HG03469 (cell line): ENCODE measurements around the gene PPP1CC.
"Not testable (repeated sequence)": the region's sequence is repeated elsewhere in the genome, so short reads cannot be mapped to it uniquely, and the experiment has no call there.

Source experiments
- ATAC-seq: cut with Tn5 transposase; IDR thresholded peaks from one replicate; pipeline ENCODE4 v1.9.1; 2021; ENCODE audit warnings: mild to moderate bottlenecking, moderate library complexity, moderate number of reproducible peaks; ENCODE audit not compliant: unreplicated experiment

Gene PPP1CC

DNA sequence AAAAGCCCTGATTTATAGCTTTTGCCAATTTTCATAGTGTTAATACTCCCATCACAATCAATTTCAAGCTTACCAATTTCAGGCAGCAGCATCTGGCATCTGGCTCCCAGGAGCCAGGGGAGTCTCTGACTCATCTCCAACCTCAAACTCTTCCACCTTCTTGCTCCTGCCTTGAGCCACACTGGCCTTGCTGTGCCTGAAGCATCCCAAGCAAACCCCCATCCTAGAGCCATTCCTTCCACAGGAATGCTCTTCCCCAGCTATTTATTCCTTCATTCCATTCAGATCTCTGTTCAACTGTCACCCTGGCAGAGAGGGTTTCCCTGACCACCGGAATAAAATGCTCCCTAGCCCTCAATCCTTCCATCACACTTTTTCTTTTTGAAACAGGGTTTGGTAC lies 13.9 kb upstream of the PPP1CC start:
- no peak for ATAC-seq

DNA sequence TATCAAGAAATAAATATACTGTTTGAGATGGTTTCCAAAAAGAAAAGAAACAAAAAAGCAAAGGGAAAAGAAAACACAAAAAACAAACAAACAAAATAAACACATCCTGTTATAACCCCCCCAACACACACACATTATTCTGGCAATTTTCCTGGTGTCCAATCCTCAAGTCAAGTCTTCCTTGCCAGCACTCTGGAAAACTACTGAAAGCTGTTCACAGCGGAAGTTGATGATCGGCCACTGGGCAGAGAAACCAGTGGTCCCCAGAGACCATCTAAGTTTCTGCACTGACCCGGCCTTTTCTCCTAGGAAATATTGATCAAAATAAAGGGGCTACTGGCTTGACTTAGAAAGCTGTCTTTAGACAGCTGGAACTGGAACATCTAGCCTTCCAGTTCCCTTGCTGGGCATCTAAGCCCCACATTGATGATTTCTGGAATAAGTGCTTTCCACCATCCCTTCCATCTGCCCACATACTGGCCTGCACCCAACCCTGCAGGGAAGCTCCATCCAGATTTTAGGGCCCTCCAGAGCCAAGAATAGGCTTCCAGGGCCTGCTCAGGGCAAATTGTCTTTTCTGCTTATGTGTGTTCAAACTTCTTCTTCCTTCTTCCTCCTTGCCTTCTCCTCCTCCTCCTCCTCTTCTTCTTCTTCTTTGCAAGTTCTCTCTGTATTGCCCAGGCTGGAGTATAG lies 11.6 kb upstream of the PPP1CC start:
- no peak for ATAC-seq

DNA sequence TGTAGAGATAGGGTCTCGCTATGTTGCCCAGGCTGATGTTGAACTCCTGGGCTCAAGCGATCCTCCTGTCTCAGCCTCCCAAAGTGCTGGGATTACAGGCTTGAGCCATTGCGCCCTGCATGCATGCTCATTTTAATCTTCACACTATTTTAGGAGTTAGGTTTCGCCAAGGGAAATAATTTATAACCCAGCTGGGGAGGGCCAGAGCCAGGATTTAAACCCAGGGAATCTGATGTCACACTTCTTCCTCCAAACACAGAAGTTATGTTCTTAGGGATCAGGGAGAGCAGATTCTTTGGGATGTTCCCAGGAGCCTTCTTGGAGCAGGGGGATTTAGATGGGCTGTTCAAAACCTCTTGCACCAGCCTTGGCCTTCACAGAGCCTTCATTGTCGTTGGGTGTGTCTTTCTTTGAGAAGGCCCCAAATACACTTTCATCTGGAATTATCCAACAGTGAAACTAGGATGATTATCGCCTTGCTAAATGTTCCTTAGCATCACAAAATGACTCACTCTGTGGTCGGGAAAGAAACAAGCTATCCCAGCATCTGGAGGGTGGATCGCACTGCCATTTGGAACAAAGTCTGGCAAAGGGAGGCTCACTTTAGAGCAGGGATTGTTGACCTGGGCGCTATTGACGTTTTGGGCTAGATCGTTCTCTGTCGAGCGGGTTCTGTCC lies 8.2 kb upstream of the PPP1CC start:
- ATAC-seq = no peak

- no peak for ATAC-seq
These were observed 3.9 kb upstream of the PPP1CC start for GRCh38 chr12:110746550-110746949.

- ATAC-seq = no peak
These were observed 3.0 kb upstream of the PPP1CC start for GRCh38 chr12:110745542-110746284.

DNA sequence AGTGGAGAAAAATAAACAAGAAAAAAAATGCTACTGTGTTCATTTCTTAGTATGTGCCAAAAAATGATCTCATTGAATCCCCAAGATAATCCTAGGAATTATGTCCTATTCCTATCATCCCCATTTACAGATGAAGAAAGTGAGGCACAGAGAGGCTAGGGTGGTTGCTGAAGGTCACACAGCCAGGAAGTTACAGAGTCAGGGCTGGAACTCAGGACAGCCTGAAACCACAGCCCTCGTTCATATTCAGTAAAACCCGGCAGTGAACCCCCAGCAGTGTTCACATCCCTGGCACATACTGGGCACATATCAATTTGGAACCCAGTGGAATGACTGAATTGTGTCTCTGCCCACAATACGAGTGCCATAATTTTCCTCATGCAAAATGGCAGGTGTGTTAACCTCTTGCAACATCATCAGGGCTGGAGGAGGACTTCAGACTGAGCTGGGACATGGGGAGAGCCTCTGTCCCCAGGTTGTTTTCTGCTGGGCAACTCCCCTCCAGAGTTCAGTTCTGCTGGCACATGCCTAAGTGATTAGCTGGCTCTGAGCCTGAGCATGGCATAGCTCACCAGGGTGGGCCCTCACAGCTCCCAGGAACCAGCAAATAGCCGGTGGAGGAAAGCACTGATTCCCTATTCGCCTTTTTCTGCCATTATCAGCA lies 2.0 kb upstream of the PPP1CC start:
- no peak for ATAC-seq

DNA sequence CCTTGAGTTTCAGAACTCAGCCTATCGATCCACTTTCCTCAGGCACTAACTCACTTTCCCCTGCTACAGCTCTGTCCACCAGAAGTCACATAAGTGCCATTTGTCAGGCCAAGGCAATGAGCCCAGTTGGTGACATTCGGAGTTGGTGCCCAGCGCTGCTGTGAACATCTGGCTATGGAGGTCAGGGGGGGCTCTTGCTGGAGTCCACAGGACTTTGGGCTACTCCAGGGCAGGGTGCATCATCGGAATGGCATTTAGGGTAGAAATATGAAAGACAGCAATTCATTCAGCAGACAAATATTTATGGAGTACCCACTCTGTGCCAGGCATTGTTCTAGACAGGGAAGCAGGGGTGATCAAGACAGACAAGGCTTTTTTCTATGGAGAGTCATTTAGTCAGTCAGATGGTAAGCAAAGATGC lies 1.5 kb upstream of the PPP1CC start:
- ATAC-seq = no peak

GRCh38 chr12:110743571-110744093 lies 941 bp upstream of the PPP1CC start:
- ATAC-seq = no peak

DNA sequence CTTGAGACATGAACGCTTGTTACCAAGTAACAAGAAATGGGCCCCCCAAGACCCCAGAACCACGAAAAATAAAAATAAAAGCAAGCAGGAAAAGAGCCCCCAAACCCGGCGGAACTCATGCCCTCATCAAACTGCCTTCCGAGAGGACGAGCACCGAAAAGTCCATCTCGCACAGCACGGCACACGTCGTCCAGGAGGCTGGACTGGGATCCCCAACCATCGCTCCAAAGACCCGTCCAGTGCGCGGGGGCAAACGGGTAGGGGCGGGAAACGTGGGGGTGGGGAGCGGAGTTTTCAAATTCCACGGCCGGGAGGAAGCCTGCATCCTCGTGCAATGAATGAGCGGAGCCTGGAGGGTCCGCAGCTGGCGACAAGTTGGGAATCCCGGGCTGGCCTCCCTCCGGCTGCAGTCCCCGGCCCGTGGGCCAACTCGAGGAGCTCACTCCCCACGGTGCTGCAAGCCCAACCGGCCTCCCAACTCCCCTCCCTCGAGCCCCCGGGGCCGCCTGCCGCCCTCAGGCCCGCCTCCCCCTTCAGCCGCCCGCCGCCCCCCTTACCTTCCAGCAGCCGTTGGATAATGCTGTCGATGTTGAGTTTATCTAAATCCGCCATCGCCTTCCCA lies 484 bp downstream of the PPP1CC start:
- no peak for ATAC-seq

DNA sequence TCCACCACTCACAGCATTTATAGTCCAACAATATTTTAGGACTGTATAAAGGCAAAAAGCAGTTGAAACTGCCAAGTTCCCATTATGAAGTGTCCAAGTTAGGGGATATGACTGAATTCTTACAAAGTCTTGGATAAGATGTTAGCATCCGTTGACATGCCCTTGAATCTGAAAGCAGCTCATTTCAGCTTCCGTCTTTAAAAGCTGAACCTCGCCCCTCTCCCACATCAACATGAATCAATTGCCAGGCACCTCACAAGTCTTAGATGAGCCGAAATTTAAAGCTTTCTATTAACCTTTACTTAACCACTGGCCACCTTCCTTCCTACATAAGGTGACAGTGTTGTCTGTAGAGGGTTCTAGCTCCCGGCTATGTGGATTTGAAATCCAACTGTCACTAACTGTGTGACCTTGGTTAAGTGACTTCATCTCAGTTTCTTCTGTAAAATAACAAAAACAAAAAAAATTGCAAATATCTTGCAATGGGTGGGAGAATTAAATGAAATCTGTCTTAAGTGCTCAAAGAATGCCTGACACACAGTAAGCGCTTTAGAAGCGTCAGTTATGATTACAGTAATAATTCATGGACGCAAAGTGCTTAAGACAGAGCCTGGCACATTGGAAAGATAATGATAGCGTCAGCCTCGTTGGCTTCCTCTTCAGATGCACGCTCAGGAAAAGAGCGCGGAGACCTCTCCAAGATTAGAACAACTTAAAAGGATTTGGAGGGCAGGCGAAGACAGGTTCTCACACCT lies 1.2 kb downstream of the PPP1CC start:
- no peak for ATAC-seq

- ATAC-seq = no peak
These were observed 2.8 kb downstream of the PPP1CC start for GRCh38 chr12:110739894-110740293.

DNA sequence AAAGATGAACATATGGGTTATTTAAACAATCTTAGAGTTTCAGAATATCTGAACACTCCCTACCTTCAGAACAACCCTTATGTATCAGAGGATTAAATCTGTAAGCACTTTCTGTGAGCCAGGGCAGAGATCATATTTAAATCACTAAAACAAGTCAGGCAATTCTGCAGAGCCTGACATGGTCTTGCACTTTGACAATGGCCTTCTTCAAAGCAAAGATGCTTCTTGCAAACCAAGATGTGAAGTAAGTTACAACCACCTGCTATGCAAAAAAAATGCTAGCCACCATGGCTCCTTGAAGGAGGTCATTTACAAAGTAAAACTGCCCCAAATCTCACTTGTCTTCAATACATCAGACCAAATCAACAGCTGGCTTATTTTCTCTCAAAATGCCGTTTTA lies 3.2 kb downstream of the PPP1CC start:
- no peak for ATAC-seq

DNA sequence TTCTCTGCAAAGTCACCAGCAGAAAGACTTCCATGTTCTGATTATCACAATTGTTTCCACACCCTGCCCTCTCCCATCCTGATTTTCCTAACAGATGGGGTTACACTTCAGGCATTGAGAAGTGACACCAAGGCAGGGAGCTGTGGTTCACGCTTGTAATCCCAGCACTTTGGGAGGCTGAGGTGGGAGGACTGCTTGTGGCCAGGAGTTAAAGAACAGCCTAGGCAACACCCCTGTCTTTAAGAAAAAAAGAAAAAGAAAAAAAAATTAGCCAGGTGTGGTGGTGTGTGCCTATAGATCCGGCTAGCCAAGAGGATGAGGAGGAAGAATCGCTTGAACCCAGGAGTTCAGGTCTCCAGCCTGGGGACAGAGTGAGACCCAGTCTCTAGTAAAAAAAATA lies 5.2 kb downstream of the PPP1CC start:
- ATAC-seq = no peak

DNA sequence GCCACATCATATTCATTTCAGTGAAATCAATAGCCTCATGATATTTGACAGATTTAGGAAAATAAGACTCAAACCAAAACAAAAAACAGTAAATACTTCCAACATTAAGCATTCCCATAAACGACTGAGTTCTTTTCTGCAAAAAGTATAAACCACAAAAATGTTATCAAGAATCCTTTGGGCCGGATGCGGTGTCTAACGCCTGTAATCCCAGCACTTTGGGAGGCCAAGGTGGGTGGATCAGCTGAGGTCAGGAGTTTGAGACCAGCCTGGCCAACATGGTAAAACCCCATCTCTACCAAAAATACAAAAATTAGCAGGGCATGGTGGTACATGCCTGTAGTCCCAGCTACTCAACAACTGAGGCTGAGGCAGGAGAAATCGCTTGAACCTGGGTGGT lies 5.7 kb downstream of the PPP1CC start:
- not testable (repeated sequence) for ATAC-seq

GRCh38 chr12:110733900-110734299 lies 8.8 kb downstream of the PPP1CC start:
- no peak for ATAC-seq

GRCh38 chr12:110733089-110733715 lies 9.5 kb downstream of the PPP1CC start:
- ATAC-seq = no peak

DNA sequence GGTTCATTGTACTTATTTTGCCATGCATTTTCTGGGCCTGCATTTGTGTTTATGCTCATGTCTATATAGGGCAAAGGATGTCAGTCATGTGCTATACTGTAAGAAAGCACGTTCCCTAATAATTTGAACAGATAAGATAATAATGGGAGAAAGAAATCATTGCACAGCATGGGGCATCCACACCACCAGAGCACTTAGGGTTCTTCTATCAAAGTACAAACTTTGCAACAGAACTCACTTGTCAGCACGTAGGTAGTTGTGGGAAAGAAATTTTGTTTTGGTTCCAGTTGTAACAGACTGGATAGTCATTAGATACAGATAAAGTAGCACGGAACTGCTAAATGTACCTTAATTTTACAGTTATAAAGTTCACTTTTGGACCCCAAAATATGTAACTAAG lies 10.1 kb downstream of the PPP1CC start:
- ATAC-seq = no peak

GRCh38 chr12:110731479-110731878 lies 11.2 kb downstream of the PPP1CC start:
- no peak for ATAC-seq

- ATAC-seq = no peak
These were observed 14.1 kb downstream of the PPP1CC start for GRCh38 chr12:110728628-110729027.
